Measurements from ENCODE around the gene ZNF324. TPM values are rescaled to one million over a fixed set of nuclear protein-coding genes. Genes with fewer than 3 reads are reported as not detected.

ZNF324 gene
- polyA plus RNA-seq, 1 of the 3 experiments (the other 2 are of a cell fraction) = 5.6 TPM

DNA sequence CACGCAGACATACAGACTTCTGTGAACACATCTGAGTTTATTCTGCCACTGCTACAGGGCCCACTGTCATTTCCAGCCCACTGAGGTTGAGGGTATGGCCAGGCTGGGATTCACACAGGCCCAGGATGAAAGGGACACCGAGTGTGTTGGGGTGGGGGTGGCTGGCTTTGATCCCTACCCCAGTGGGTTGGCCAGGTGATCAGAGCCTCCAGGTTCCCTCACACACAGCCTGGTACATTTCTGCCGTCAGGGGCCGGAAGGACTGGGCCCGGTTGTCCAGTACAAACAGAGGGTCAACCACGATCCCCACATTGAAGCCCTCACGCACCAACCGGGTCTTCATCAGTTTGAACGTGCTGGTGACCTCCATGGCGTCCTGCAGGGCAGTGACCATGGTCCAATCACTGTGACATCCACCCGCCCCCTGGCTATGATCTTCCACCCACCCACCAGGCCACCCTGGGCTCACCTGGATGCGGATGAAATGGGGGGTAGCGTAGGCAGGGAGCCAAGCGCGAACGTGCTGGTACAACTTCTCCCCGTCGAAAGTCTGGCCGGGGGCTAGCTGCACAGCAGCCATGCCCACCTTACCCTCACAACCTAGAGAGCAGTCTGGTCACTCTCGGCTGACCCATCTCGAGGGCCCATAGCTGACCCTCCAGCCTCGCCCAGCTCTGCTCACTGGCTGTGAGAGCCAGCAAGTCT, 31.6 kb downstream of the ZNF324 start:
- Histone ChIP-seq H3F3A (replicated peaks; ENCODE audit: insufficient read depth) (peaks cover 3% of the 10 kb centered on the region), H3K9ac (peak overlapping the region; percentile 39; the same call in 1 of the 2 replicates), H3K4me1 (ENCODE audit: control insufficient read depth in 1 of 2, insufficient read depth in 2 of 2, low read depth in 1 of 2, low read length in 1 of 2) (peaks cover 0 to 24% of the 10 kb centered on the region in 2 experiments; a peak in 1 of 4 replicates), H3K9me3 (no peaks in the 10 kb centered on the region), H4K20me1 (ENCODE audit: insufficient read depth) (no peaks in the 10 kb centered on the region), H3K79me2 (ENCODE audit: insufficient read depth) (no peaks in the 10 kb centered on the region; the same call in 1 of the 2 replicates), H3K27ac (ENCODE audit: low read depth in 2 of 2, low read length in 1 of 2) (peak overlapping the region in 1 of 2 experiments; percentile 34; a peak in 1 of 4 replicates), H2AFZ (ENCODE audit: low read depth) (peak overlapping the region; percentile 71), H3K4me2 (peak overlapping the region; percentile 84), H3K4me3 (ENCODE audit: low read depth in 2 of 2, low read length in 1 of 2) (peak overlapping the region; percentile 58 to 77), H3K9me2 (no peaks in the 10 kb centered on the region), H3K36me3 (replicated peaks in 1 of 2; ENCODE audit: control insufficient read depth in 1 of 2, insufficient read depth in 2 of 2, low read length in 1 of 2) (no peaks in the 10 kb centered on the region), H3K27me3 (ENCODE audit: insufficient read depth) (no peaks in the 10 kb centered on the region)
- WGBS (ENCODE audit: low lambda C conversion rate) = 41% methylated on average over 21 of the region's 22 CpGs
- DNase-seq = no peak
- CTCF ChIA-PET = interaction anchor here (3.5 to 3.6 kb wide), 2 partner anchors 16 to 21 kb away, joined by 23 to 27 read pairs; partner anchors contain the start of gene ZBTB45
- TF ChIP-seq, protein P1, sequence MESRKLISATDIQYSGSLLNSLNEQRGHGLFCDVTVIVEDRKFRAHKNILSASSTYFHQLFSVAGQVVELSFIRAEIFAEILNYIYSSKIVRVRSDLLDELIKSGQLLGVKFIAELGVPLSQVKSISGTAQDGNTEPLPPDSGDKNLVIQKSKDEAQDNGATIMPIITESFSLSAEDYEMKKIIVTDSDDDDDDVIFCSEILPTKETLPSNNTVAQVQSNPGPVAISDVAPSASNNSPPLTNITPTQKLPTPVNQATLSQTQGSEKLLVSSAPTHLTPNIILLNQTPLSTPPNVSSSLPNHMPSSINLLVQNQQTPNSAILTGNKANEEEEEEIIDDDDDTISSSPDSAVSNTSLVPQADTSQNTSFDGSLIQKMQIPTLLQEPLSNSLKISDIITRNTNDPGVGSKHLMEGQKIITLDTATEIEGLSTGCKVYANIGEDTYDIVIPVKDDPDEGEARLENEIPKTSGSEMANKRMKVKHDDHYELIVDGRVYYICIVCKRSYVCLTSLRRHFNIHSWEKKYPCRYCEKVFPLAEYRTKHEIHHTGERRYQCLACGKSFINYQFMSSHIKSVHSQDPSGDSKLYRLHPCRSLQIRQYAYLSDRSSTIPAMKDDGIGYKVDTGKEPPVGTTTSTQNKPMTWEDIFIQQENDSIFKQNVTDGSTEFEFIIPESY (IDR thresholded peaks at IDR 0.05; ENCODE audit: borderline replicate concordance, low read depth) = no peak
- TF ChIP-seq NRF1 (IDR thresholded peaks at IDR 0.05; ENCODE audit: low read depth, low read length) = 0 out of 2 replicates have a peak, but pooled peaks have one; percentile 1
- POLR2A ChIA-PET = interaction anchor here (1.0 to 1.2 kb wide), 2 partner anchors 20 to 23 kb away, joined by 3 to 4 read pairs; partner anchors contain the start of gene ZNF446

DNA sequence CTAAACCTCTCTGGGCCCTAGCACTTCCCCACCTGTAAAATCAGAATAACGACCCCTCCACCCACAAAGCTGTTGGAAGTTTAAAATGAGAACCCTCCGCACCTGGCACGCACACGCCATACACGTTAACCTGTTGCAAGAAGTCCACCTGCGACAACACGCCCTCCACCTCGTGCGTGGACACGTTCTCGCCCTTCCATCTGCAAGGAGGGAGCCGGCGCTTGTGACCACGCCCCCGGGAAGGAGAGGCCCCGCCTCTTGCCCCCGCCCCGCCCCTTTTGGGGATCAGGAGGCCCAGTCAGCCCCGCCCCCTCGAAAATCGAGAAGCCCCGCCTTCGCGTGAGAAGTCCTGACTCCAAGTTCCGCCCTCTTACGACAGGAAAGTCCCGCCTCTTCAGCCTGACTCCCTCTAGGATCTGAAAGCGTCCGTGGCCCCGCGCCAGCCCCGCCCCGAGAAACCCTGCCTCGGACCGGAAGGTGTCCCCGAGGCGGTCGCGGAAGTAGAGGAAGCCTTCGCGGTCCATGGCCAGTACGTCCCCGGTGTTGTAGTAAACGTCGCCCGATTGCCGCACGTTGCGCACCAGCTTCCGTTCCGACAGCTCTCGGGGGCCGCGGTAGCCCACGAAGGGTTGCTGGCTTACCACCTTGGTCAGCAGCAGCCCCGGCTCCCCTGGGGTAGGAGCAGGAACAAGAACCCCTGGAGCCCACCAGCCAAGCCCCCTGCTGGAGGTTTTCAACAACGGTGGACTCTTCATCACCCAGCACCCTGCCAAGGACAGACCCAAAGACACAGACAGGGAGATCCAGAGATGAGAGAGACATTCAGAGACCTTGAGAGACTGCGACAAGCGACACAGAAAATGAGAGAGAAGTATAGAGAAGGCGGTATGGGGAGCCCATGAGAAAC, 32.4 kb downstream of the ZNF324 start:
- DNase-seq = peak; percentile 99
- H3K9me3 ChIP-seq = no peaks in the 10 kb centered on the region
- H3K27ac ChIP-seq (ENCODE audit: low read depth in 2 of 2, low read length in 1 of 2) = peak overlapping the region; percentile 70 to 74
- H3K36me3 ChIP-seq (replicated peaks in 1 of 2; ENCODE audit: control insufficient read depth in 1 of 2, insufficient read depth in 2 of 2, low read length in 1 of 2) = no peaks in the 10 kb centered on the region
- no peaks in the 10 kb centered on the region; the same call in 1 of the 2 replicates for H3K79me2 ChIP-seq (ENCODE audit: insufficient read depth)
- peak overlapping the region; percentile 85 for H3K4me2 ChIP-seq
- ChIA-PET CTCF (interaction anchor here (3.5 to 3.6 kb wide), 2 partner anchors 15 to 20 kb away, joined by 23 to 27 read pairs; partner anchors contain the start of gene ZBTB45), POLR2A (interaction anchor here (1.0 to 1.2 kb wide), 2 partner anchors 20 to 24 kb away, joined by 3 to 4 read pairs; partner anchors contain the start of gene ZNF446)
- H3K27me3 ChIP-seq (ENCODE audit: insufficient read depth) = no peaks in the 10 kb centered on the region
- peak overlapping the region; percentile 94 for H2AFZ ChIP-seq (ENCODE audit: low read depth)
- H3K4me1 ChIP-seq (ENCODE audit: control insufficient read depth in 1 of 2, insufficient read depth in 2 of 2, low read depth in 1 of 2, low read length in 1 of 2) = peaks cover 0 to 24% of the 10 kb centered on the region in 2 experiments; a peak in 1 of 4 replicates
- H4K20me1 ChIP-seq (ENCODE audit: insufficient read depth) = no peaks in the 10 kb centered on the region
- H3K9ac ChIP-seq = peak overlapping the region; percentile 70
- no peaks in the 10 kb centered on the region for H3K9me2 ChIP-seq
- peak overlapping the region; percentile 58 to 77 for H3K4me3 ChIP-seq (ENCODE audit: low read depth in 2 of 2, low read length in 1 of 2)
- peaks cover 3% of the 10 kb centered on the region for H3F3A ChIP-seq (replicated peaks; ENCODE audit: insufficient read depth)
- WGBS (ENCODE audit: low lambda C conversion rate) = 2% methylated on average over 39 of the region's 60 CpGs
- no peak for TF ChIP-seq MEF2A (IDR thresholded peaks at IDR 0.05; ENCODE audit: borderline replicate concordance, low read depth)
- TF ChIP-seq YY1 (IDR thresholded peaks at IDR 0.05; ENCODE audit: low read depth) = peak; percentile 53; the same call in 1 of the 2 replicates
- TF ChIP-seq RFX5 (IDR thresholded peaks at IDR 0.05; ENCODE audit: low read length) = no peak
- no peak for TF ChIP-seq TCF12 (IDR thresholded peaks at IDR 0.05)
- TF ChIP-seq FOXM1 (IDR thresholded peaks at IDR 0.05; ENCODE audit: low read depth) = no peak
- no peak for TF ChIP-seq SMC3 (IDR thresholded peaks at IDR 0.05; ENCODE audit: low read depth, low read length)
- no peak for TF ChIP-seq RXRA (IDR thresholded peaks at IDR 0.05; ENCODE audit: borderline replicate concordance, low read depth)
- TF ChIP-seq GATA2 (CRISPR knock-in tag; IDR thresholded peaks at IDR 0.05) = no peak
- no peak for TF ChIP-seq NRF1 (IDR thresholded peaks at IDR 0.05; ENCODE audit: low read depth, low read length)
- TF ChIP-seq, protein P2, sequence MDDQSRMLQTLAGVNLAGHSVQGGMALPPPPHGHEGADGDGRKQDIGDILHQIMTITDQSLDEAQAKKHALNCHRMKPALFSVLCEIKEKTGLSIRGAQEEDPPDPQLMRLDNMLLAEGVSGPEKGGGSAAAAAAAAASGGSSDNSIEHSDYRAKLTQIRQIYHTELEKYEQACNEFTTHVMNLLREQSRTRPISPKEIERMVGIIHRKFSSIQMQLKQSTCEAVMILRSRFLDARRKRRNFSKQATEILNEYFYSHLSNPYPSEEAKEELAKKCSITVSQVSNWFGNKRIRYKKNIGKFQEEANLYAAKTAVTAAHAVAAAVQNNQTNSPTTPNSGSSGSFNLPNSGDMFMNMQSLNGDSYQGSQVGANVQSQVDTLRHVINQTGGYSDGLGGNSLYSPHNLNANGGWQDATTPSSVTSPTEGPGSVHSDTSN (IDR thresholded peaks at IDR 0.05) = no peak
- TF ChIP-seq TAF1 (IDR thresholded peaks at IDR 0.05; ENCODE audit: borderline replicate concordance, low read depth, low read length) = peak; percentile 78
- TF ChIP-seq, protein P1 (IDR thresholded peaks at IDR 0.05; ENCODE audit: borderline replicate concordance, low read depth) = no peak
- TF ChIP-seq EP300 (IDR thresholded peaks at IDR 0.05; ENCODE audit: borderline replicate concordance in 1 of 2, low read depth in 1 of 2, low read length in 1 of 2) = no peak
- TF ChIP-seq SIN3A (IDR thresholded peaks at IDR 0.05; ENCODE audit: borderline replicate concordance, low read depth, low read length) = peak; percentile 79; the same call in 1 of the 2 replicates
- TF ChIP-seq POLR2AphosphoS5 (IDR thresholded peaks at IDR 0.05; ENCODE audit: low read depth, low read length) = peak; percentile 79
- peak; percentile 94 for TF ChIP-seq ELF1 (IDR thresholded peaks at IDR 0.05)
- TF ChIP-seq, protein P3, sequence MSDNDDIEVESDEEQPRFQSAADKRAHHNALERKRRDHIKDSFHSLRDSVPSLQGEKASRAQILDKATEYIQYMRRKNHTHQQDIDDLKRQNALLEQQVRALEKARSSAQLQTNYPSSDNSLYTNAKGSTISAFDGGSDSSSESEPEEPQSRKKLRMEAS (IDR thresholded peaks at IDR 0.05; ENCODE audit: low read depth) = peak; percentile 92
- peak; percentile 72 for TF ChIP-seq NFIC (IDR thresholded peaks at IDR 0.05; ENCODE audit: borderline replicate concordance)
- peak; percentile 98 for TF ChIP-seq GABPA (IDR thresholded peaks at IDR 0.05; ENCODE audit: low read depth)
